BJ (cell line): ENCODE results near the gene GABRP. TPM values are rescaled to one million over a fixed set of nuclear protein-coding genes. Genes with fewer than 3 reads are reported as not detected.
"Not testable (repeated sequence)": the region's sequence is repeated elsewhere in the genome, so short reads cannot be mapped to it uniquely, and the experiment has no call there.

Experiments
- CTCF ChIA-PET: fragments of 350-600 bp; formaldehyde crosslinking; extraction: SDS; loops from one replicate; lab custom pipeline; 2021; ENCODE audit warnings: antibody characterized with exemption, inconsistent platforms; lab: Yijun Ruan, JAX
- POLR2A ChIA-PET: fragments of 300-600 bp; sonication (Branson Sonifier 250); formaldehyde crosslinking; extraction: SDS; loops from one replicate; lab custom pipeline; 2021; ENCODE audit warnings: antibody characterized with exemption; lab: Charles Lee
- DNase-seq: peaks from one replicate; pipeline ENCODE4 v3.0.0-alpha.2; 2011; ENCODE audit warnings: low read depth
- H3K27me3 ChIP-seq: 2 replicates; pipeline ENCODE4 v1.6.0; 2011; ENCODE audit warnings: low read length; ENCODE audit not compliant: control insufficient read depth, insufficient read depth
- H3K36me3 ChIP-seq: 2 replicates; pipeline ENCODE4 v1.5.1; 2011; ENCODE audit warnings: low read length; ENCODE audit not compliant: control insufficient read depth, insufficient read depth
- H3K4me3 ChIP-seq: 2 replicates; pipeline ENCODE4 v1.5.1; 2011; ENCODE audit warnings: low read depth, mild to moderate bottlenecking, control low read depth, low read length
- CTCF ChIP-seq: IDR thresholded peaks from 2 replicates; pipeline ENCODE4 v1.5.1; 2011; ENCODE audit warnings: low read depth, mild to moderate bottlenecking, control low read depth, inconsistent platforms, low read length, moderate library complexity; ENCODE audit not compliant: insufficient read depth
- polyA plus RNA-seq: library from polyadenylated mRNA; depleted of rRNA; stranded (reverse); fragments of >200 nt; gene quantifications from 2 replicates; pipeline ENCODE4 v1.2.3, GENCODE V29; 2011

The GABRP gene
- polyA plus RNA-seq, 1 experiment = not detected

- no peak for DNase-seq
- ChIA-PET CTCF (no interaction called here), POLR2A (no interaction called here)
- no peak overlapping the region for H3K4me3 ChIP-seq
- H3K27me3 ChIP-seq = peaks cover 1% of the 10 kb centered on the region; the same call in 1 of the 2 replicates
- TF ChIP-seq CTCF = no peak
- H3K36me3 ChIP-seq = no peaks in the 10 kb centered on the region
These were observed 23.4 kb upstream of the GABRP start for GRCh38 chr5:170760113-170760512.

GRCh38 chr5:170761048-170761707 is 22.3 kb upstream of the GABRP start:
- no peak for DNase-seq
- H3K36me3 ChIP-seq = no peaks in the 10 kb centered on the region
- H3K4me3 ChIP-seq = no peak overlapping the region
- POLR2A ChIA-PET = no interaction called here
- H3K27me3 ChIP-seq = peaks cover 1% of the 10 kb centered on the region; the same call in 1 of the 2 replicates
- TF ChIP-seq CTCF = no peak
- CTCF ChIA-PET = no interaction called here

- ChIA-PET POLR2A (no interaction called here), CTCF (no interaction called here)
- peaks cover 1% of the 10 kb centered on the region; the same call in 1 of the 2 replicates for H3K27me3 ChIP-seq
- H3K36me3 ChIP-seq = no peaks in the 10 kb centered on the region
- TF ChIP-seq CTCF = no peak
- DNase-seq = no peak
- H3K4me3 ChIP-seq = no peak overlapping the region
These were observed 21.8 kb upstream of the GABRP start for GRCh38 chr5:170761708-170762066.

GRCh38 chr5:170762298-170762697 is 21.2 kb upstream of the GABRP start:
- POLR2A ChIA-PET, H3K36me3 ChIP-seq, H3K27me3 ChIP-seq, DNase-seq, H3K4me3 ChIP-seq, CTCF ChIA-PET: not testable (repeated sequence)

- DNase-seq, H3K4me3 ChIP-seq, H3K36me3 ChIP-seq, H3K27me3 ChIP-seq, POLR2A ChIA-PET: not testable (repeated sequence)
- CTCF ChIA-PET = interaction anchor here (1.1 kb wide), 1 partner anchor 21 kb away, joined by 3 read pairs; no protein-coding TSS in a partner anchor
These were observed 17.7 kb upstream of the GABRP start for GRCh38 chr5:170765868-170766267.

GRCh38 chr5:170769246-170769645 is 14.3 kb upstream of the GABRP start:
- Histone ChIP-seq H3K36me3 (no peaks in the 10 kb centered on the region), H3K27me3 (peaks cover 2% of the 10 kb centered on the region), H3K4me3 (no peak overlapping the region)
- ChIA-PET POLR2A (no interaction called here), CTCF (interaction anchor here (0.6 to 2.7 kb wide), 3 partner anchors 24 to 383 kb away, joined by 3 to 11 read pairs (median 3); no protein-coding TSS in a partner anchor)
- no peak for TF ChIP-seq CTCF
- DNase-seq = no peak
